Midbrain (tissue), 1 donor: ENCODE results near the gene GSTT2B.
"Not testable (repeated sequence)": the region's sequence is repeated elsewhere in the genome, so short reads cannot be mapped to it uniquely, and the experiment has no call there.

Experiments used
- DNase-seq: peaks from one replicate; lab custom pipeline; 2025; lab: John Stamatoyannopoulos, UW

GSTT2B gene, protein sequence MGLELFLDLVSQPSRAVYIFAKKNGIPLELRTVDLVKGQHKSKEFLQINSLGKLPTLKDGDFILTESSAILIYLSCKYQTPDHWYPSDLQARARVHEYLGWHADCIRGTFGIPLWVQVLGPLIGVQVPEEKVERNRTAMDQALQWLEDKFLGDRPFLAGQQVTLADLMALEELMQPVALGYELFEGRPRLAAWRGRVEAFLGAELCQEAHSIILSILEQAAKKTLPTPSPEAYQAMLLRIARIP

DNA sequence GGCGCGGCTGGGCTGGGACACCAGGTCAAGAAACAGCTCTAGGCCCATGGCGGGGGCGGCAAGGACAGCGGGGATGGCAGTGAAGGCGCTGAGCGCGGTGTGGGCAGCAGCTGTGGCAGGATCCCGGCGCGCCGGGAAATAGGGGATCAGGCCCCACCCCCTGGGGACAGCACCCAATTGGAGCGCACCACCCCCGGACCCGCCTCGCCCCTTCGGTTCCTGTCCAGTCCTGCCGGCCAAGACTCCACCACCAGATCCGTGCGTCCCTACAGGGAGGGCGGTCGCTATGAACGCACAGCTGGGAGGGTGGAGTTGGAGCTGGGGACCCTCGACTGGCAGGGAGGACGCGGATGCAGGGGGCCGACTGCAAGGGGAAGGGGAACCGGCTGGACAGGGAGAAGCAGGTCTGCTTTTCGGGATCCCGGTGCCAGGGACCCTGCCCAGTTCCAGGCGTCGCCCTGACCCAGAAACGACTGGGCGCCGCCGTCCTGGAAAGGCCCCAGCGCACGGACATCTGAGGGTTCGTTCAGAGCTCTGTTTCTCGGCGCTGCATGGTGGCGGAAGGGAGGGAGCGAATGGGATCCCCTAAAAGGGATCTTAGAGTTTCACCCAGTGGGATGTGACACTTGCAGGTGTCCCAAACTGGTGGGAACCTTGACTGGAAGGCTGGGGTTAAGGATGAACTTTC is at the start of gene GSTT2B:
Gene GSTT2B, minus strand, starts transcription at position 112 of the 688 bp plus-strand sequence. Its CDS starts 64 bp downstream, at position 48.
- DNase-seq = not testable (repeated sequence)

DNA sequence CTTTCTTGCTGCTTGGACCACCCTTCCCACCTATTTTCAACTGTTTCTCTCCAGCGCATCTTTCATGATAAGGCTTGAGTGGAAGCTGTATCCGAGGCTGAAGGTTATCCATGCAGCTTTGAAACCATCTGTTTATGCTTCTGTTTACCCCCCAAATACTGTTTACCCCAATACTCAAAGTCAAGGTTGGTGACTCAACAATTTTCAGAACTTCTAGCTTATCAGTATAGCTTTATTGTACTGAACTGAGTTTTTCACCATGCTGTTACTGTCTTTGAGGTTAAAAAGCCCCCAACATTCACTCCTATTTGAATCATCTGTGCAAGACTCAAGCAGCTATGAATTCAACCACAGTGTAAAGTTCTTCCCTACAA is 49.0 kb upstream of the GSTT2B start:
- DNase-seq = no peak

DNA sequence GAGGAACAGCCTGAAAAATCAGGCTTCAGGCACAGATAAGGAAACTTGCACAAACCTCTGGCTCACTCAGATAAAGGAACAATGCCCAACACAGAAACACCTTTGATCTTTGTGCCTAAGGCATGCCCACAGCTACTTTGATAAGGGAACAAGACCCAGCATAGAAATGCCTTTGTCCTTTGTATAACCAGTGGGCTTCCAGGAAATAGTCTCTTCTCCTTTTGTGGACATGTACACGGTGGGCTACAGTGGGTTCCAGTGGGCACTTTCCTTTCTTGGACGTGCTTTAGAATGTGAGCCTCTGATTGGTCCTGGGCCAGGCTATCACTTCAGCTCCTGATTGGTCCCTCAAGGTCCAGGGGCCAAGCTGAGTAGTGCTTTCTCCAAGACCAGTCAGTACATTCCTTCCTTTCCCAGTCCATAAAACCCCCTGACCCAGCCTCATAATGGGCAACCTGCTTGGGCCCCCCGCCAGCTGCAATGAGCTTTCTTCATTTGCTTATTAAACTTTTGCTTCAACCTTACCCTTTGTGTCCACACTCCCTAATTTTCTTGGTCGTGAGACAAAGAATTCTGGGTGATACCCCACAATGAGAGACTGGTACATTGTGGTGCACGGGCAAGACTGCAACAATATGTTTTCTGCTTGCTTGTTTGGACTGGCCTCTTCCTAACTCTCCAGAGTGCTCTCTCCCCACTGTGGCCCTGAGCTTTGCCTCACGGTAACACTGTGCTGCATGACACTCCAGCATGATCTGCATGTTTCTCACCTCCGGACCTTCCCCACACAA is 48.4 kb upstream of the GSTT2B start:
- DNase-seq = no peak

DNA sequence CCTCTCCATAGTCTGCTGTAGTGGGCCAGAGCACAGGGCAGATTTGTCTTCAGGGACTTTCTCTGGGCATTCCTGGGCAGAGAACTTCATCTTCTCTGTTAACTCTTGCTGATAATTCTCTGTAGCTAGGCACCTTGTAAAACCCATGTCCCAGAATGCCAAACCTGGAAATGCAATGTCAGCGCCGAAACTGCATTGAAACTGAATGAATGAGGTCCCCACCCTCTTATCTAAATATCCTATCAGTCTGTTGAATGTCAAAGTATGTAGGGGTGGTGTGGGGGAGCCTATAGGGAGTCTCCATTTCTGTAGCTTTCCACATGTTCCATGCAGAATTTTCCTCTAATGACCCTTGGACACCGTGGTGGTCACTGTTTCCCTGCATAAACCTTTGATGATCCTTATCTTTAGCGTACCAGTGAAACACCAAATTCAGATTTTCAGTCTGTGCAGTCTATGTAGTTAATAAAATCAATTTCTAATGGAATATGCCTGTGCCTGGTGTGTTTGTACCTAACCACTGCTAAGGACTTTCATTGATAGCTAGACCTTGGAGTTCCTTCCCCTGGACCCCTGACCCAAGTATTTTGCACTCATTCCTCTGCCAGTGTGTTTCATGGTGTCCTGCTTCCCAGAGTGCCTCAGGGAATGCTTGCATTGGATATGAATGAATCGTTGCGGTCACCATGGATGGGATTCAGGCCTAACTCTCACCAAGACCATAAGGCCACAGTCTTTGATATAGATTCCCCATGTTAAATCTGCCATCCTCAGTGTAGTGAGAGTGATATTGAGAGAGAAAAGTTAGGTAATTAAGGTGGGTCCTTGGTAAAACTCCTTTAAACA is 47.6 kb upstream of the GSTT2B start:
- DNase-seq = no peak

DNA sequence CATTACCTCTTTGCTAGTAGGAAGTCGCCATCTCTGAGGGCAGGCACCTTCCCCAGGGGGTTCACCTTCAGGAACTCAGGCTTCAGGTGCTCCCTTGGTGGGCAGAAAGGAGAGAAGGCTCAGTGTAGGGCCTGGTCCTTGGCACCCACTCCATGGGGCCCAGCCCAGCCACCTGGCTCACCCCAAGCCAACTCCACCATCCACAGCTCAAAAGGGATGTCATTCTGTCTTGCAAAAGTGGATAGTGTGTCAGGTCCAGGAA is 47.0 kb upstream of the GSTT2B start:
- no peak for DNase-seq

DNA sequence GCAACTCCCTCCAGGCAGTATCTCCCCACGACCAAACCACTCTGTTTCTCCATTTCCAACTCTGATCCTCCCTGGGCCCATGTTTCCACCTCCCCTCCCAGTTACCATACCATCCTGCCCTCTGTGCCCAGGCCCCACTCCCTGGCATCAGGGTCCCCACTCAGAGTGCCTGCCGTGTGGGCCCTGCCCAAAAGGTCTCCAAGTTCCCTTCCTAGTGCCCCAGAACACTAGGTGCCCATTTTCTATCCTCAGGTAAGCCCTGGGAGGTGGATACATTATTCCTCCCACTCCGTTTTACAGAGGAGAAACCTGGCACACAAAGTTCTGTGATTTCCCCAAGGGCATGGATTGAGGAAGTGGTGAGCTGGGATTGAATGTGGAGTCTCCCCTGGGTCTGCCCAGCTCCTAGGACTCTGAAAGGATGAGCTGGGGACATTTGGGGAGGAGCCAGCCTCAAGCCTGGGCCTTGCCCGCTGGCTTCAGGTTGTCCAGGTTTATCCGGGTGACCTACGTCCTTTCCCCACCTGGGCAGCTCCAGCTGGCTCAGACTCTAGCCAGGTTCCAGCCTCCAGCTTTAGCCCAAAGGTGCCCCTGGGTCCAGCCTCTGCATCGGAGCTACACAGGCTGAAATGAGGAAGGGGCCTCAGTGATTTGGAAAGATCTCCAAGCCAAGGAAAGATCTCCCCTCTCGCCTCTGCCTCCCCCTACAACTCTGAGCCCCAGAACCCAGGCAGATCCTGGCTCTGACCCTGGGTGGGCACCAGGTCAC is 46.4 kb upstream of the GSTT2B start:
- DNase-seq = no peak

DNA sequence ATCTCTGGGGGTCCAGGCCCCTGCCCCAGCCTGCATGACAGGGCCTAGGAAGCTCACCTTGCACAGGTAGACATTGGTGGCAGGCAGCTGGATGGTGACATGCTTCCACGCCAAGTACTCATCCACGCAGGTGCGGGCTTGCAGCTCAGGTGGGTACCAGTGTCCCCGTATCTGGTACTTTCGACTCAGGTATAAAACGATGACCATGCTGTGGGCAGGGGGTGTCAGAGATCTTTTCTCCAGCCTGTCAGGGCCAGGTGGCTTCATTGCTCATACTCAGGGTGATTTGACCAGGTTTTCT is 45.9 kb upstream of the GSTT2B start:
- DNase-seq = no peak

DNA sequence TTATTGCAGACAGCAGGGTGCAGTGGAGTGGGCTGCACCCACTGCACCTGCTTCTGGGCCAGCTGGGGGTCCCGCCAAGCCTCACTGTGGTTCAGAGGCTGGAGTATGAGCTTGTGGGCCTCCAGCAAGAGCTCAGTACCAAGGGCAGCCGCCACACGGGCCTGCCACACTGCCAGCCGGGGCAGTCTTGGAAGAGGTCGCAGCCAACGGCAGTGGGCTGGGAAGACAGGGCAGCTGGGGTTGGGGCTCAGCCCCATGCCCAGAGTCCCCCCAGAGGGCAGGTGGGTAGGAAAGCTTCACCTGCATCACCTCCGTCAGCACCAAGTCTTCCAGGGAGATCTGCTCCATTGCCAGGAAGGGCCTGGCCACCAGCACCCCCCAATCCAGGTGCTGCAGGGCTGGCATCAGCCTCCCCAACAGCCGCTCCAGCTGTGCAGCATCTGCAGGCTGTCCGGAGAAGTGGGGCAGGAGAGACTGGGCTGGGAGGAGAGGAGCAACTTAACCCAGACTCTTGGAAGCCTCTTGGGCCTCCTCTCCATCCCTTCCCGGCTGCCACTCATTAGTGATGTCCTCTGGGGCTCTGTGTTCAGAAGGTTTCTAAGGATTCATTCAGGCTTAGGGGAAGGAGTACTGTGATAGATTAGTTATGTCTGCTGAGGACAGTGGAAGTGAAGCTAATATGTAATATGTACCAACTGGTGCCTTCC is 45.4 kb upstream of the GSTT2B start:
- DNase-seq = no peak

DNA sequence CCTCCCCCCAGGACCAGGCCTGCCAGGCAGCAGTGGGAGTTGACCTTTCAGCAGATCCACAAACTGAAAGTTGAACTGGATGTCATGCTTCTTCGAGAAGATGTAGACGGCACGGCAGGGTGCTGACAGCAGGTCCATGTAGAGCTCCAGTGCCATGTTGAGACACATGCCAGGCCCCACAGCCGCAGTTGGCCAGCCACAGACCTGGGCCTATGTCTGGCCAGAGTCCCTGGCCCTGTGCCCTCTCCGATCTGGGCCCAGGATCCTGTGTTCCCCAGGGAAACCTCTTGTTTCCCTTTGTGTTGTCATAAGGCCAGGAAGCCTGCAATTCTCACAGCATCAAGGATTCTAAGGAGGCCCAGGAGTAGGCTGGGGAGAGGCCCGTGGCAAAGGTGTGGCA is 44.2 kb upstream of the GSTT2B start, which contains the start of gene GSTT4:
Gene GSTT4, minus strand, starts transcription at position 253 of the 400 bp plus-strand sequence. Its CDS starts 97 bp downstream, at position 156.
- DNase-seq = peak; percentile 36

DNA sequence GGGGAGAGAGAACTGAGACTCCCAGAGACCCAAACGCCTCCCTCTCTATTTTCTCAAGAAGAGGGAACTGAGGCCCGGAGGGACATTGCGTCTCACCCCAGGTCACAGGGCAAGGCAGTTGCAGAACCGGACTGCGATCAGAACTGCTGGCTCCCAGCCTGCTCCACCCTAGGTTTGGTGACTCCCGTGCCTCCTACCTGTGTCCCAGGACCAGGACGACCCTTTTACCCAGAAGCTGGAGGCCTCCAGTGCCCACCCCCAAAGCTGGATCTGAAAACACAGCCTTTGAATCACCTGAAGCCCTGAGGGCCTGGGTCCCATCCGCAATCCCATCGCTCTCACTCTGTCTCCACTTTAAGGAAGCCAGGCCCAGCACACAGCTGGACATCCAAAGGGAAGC is 42.9 kb upstream of the GSTT2B start:
- no peak for DNase-seq

DNA sequence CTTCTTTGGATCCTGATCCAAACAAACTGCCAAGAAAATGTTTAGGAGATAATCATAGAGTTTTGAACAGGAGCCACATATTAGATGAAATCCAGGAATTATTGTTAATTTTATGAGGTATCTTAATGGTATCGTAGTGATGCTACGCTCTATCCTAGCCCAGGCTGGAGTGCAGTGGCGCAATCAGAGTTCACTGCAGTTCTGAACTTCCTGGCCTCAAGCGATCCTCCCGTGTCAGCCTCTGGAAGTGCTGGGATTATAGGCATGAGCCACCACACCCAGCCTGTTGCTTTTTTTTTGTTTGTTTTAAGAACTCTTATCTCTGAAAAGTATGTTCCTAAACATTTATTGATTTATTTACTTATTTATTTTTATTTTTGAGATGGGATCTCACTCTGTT is 41.9 kb upstream of the GSTT2B start:
- DNase-seq = no peak

DNA sequence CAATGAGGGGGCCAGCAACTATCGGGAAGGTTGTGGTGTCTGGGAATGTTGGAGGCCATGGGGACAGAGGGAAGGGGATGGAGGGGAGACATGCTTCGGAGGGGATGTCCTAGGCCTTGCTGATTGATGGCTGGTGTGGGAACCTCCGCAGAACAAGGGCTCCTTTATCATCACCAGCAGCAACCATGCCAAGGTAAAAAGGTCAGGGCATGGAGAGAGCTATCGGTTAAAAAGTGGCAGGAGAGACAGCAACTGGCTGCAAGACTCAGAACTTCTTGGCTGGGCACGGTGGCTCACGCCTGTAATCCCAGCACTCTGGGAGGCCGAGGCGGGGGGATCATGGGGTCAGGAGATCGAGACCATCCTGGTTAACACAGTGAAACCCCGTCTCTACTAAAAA is 41.3 kb upstream of the GSTT2B start:
- DNase-seq = no peak

DNA sequence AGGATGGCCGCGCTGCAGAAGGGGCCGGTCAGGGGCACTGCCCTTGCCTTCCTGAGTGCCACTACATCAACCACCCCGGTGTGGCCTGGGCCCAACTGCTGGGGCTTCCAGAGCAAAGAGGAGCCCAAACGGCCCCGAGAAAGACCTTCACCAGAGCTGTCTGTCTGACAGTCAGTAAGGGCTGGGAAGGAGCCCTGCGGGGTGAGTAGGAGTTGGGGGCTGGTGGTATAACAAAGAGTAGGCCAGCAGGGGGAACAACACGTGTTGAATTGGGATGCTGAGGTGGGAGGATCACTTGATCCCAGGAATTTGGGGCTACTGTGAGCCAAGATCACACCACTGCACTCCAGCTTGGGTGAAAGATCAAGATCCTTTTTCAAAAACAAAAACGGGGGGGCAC is 40.3 kb upstream of the GSTT2B start:
- DNase-seq = no peak

DNA sequence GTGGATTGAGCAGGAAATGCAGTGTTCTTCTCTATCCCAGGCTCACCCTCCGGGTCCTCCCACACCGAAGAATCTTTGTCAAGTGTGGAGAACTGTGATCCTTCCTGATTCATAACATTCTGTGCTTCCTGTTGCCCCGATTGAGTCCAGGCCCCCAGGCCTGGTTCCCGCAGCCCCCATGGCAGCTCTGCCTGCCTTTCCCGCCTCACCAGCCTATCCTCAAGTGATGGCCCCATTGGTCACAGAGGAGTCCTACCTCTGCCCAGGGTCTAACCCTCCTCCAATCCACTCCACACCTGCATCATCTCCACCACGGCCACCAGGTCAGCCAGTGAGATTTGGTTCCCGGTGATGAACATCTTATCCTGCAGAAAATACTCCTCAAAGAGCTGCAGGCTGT is 38.8 kb upstream of the GSTT2B start:
- not testable (repeated sequence) for DNase-seq

DNA sequence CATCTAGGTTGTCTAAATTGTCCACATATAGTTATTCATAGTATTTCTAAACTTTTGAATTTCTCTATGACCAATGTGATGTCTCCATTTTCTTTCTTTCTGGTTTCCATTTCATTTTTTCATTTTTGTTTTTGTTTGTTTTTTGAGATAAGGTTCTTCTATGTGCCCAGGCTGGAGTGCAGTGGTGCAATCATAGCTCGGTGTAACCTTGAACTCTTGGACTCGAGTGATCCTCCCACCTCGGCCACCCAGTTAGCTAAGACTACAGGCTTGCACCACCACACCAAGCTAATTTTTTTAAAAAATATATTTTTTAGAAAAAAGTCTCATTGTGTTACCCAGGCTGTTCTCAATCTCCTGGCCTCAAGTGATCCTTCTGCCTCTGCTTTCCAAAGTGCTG is 36.1 kb upstream of the GSTT2B start:
- DNase-seq = no peak

DNA sequence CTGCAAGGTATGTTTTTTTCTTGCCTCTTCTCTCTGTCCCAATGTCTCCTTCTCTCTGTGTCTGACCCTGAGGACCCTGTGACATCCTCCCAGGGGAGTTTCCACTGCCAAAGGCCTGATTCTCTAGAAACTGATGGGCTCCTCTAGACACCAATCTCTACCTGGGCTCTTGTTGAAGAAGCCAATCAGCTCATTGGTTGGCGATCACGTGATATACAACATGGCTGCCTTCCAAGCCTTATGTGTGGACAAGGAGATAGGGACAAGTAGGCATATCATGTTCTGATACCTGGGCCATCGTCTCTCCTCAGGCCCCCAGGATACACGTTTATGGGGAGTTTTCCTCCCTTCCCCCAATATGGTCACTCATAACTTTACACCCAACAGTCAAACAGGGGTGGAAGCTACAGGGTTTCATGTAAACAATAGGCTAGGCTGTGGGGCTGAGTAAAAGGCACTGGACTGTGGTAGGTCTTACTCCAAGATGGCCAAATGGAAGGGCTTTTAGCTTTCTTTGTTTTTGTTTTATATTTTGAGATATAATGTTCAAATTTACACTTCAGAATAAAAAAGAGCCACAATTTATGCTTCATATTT is 32.7 kb upstream of the GSTT2B start:
- DNase-seq = not testable (repeated sequence)

DNA sequence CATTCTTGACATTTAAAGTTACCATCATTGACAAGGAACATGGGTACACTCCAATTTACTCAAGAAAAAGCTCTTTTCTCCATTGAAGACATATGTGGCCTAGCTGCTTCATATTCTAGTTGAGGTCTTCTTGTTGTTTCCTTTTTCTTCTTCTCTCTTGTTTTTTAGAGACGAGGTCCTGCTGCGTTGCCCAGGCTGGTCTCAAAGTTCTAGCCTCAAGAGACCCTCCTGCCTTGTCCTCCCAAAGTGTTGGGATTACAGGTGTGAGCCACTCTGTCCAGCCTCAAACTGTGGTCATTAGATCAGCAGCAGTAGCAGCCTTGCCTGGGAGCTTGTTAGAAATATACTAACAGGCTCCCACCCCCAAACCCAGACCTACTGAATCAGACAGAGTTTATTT is 32.1 kb upstream of the GSTT2B start:
- DNase-seq = not testable (repeated sequence)

DNA sequence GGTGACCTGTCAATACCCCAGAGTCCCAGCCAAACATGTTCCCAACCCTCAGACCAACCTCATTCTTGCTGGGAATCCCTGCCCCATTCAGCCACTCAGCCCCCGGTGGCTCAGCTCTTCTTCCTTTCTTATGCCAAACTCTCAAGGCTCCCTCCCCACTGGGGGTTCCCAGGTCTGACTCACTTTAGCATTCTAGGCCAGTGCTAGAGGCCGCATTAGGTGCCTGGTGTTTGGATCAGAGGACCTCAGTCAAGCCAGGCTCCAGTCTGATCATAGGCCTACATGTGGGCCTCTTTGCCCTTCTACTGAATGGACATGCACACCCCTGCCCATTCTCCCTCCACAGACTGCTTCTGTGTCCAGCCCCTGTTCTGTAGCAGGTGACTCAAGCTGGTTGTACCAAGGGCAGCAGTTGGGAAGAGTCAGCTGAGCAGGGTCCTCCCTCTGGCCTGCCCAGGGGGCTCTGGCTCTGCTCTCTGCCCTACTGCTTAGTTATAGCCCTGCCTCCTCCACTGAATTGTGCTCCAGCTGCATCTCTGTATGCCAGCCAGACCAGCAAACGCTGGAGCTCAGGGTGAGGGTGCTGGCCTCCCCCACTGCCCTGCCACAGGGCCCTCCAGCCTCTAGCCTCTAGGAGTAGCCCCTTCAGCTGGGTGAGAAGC is 28.7 kb upstream of the GSTT2B start:
- DNase-seq = not testable (repeated sequence)

DNA sequence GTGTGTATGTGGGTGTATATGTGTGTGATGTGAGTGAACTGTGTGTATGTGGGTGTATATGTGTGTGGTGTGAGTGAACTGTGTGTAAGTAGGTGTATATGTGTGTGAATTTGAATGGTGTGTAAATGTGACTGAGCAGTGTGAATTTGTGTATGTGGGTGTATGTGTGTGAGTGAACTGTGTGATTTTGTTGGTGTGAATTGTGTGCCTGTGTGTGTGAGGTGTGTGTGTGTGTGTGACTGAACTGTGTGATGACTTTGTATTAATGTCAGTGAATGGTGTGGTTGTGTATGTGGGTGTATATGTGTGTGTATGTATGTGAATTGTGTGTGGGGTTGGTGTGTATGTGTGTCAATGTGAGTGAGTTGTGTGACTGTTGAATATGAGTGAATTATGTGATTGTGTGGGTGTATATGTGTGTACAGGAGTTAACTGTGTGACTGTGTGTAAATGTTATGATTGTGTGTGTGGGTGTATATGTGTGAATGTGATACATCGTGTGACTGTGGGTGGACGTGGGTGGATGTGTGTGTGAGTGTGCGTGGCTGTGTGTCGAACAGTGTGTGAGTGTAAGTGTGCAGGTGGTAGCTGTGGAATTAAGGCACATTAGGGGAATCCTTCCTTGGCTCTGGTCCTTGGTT is 25.7 kb upstream of the GSTT2B start:
- DNase-seq = not testable (repeated sequence)

DNA sequence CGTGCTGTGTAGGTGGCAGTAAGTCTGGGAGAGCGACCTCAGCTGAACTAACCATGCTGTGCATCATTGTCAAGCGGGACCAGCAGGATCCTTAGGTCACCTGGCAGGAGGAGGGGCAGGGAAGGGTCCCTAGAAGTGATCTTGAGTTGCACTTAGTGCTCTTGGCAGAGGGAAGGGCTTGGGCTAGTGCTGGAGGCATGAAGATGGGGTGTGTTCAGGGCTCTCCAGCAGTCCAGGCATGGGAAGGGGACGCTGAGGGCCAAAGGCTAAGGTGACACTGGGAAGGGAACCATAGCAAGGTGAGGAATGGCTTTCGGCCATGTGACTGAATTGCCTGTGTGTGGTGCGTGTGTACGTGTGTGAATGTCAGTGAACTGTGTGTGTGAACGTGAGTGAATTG is 25.1 kb upstream of the GSTT2B start:
- not testable (repeated sequence) for DNase-seq
